ENCODE measurements around the gene PRPF31. TPM values are rescaled to one million over a fixed set of nuclear protein-coding genes. Genes with fewer than 3 reads are reported as not detected.
"Not testable (repeated sequence)": the region's sequence is repeated elsewhere in the genome, so short reads cannot be mapped to it uniquely, and the experiment has no call there.

PRPF31 gene
- total RNA-seq, 2 donors from 2014 or later, result 49.4 to 56.8 TPM

DNA sequence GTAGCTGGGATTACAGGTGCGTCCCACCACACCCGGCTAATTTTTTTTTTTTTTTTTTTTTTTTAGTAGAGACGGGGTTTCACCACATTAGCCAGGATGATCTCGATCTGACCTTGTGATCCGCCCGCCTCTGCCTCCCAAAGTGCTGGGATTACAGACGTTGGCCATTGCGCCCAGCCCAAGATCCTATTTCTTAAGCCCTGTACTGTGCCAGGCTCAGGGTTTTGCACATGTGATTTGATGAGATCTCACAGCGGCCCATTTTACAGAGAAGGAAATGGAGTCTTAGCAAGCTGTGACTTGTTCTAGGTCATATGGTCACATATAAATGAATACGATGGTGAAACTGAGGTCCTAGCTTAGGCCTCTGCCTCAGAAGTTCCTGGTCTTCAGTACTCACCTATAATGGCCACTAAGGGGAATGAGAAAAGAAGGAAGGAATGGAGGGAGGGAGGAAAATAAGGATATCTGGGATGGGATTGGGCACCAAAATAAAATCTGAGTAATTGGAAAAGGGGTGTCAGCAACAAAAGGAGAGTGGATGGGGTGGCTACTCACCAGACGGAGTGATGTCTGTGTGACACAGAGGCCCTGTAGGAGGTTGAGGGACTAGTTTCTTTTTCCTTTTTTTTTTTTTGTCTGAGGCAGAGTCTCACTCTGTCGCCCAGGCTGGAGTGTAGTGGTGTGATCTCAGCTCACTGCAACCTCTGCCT is 16.2 kb upstream of the PRPF31 start:
- no peak for DNase-seq
- no peak for ATAC-seq
- H3K9me3 ChIP-seq (ENCODE audit: control insufficient read depth, low read length, poor library complexity, severe bottlenecking), result no peaks in the 10 kb centered on the region
- H3K27me3 Mint-ChIP-seq, result peaks cover 1% of the 10 kb centered on the region
- H3K36me3 Mint-ChIP-seq (ENCODE audit: low read depth), result peaks cover 2% of the 10 kb centered on the region
- H3K4me3 Mint-ChIP-seq, result no peak overlapping the region
- no peak overlapping the region for H3K27ac Mint-ChIP-seq
- peaks cover 24% of the 10 kb centered on the region for H3K4me1 Mint-ChIP-seq

DNA sequence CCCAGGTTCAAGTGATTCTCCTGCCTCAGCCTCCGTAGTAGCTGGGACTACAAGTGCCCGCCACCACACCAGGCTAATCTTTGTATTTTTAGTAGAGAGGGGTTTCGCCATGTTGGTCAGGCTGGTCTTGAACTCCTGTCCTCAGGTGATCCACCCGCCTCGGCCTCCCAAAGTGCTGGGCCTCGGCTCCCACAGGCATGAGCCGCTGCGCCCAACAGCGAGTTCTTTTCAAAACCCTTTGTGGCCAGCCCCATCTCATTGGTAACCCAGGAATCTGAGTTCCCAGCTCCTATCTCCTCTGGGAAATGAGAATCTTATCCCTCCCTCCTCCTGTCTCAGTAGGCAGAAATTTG is 15.7 kb upstream of the PRPF31 start:
- not testable (repeated sequence) for H3K9me3 ChIP-seq (ENCODE audit: control insufficient read depth, low read length, poor library complexity, severe bottlenecking); ATAC-seq; H3K27me3 Mint-ChIP-seq; H3K36me3 Mint-ChIP-seq (ENCODE audit: low read depth); H3K27ac Mint-ChIP-seq; H3K4me3 Mint-ChIP-seq; DNase-seq
- H3K4me1 Mint-ChIP-seq, result peaks cover 24% of the 10 kb centered on the region

DNA sequence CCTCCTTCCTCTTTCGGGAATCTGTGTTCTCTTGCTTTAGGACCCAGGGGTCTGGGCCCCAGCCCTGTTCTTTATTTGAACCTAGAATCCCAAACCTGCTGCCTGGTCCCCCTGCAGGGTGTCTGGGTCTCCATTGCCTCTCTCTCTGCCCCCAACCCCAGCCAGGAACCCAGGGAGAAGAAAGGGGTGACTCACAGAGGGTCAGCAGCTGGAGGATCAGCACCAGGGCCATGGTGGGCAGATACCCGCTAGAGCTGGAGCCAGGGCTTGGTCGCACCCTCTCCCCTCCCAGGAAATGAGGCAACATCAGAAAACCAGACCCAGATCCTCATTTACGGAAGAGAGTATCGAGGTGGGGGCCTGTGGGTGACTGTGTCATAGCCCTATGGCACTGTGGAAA is 15.0 kb upstream of the PRPF31 start, which contains the start of gene OSCAR:
Gene OSCAR, minus strand, starts transcription at position 243 of the 400 bp plus-strand sequence. Its CDS starts 11 bp downstream, at position 232.
- ATAC-seq (no peak), DNase-seq (no peak)
- no peaks in the 10 kb centered on the region for H3K9me3 ChIP-seq (ENCODE audit: control insufficient read depth, low read length, poor library complexity, severe bottlenecking)
- H3K27ac Mint-ChIP-seq, result peak within 1 kb of the TSS; percentile 59
- H3K4me3 Mint-ChIP-seq, result peak within 1 kb of the TSS; percentile 72
- peaks cover 2% of the 10 kb centered on the region for H3K36me3 Mint-ChIP-seq (ENCODE audit: low read depth)
- H3K4me1 Mint-ChIP-seq, result peaks cover 26% of the 10 kb centered on the region
- no peaks in the 10 kb centered on the region for H3K27me3 Mint-ChIP-seq

DNA sequence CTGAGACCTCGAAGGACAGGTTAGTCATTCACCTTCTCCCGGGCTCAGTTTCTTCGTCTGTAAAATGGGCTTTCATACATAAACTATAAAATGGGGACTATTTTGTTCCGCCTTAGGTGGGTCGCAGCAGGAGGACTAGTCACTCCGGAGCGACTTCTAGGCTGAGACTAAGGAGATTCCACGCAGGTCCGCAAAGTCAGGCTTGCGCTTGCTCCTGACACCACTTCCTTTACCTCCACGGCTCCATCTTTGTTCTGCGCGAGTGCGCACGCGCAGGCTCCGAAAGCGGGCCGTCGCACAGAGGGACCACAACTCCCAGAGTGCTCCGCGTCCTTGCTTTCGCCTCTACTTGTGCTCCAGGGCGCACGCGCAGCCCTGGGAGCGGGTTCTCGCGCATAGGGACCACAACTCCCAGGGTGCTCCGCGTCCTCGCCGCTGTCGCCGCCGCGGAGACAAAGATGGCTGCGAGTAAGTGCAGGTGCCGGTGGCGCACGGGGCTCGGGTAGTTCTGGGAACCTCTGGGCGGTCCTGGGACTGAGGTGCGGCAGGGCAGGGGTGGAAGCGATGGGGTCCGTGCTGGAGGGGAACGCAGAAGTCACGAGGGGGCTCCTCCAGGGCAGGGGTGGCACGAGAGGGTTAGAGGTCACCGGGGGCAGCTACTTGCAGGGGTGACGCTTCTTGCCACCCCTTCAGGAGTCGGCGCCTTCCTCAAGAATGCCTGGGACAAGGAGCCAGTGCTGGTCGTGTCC is 13.0 kb upstream of the PRPF31 start, which contains the start of gene NDUFA3:
Gene NDUFA3, plus strand, starts transcription at position 435 of the 749 bp plus-strand sequence. Its CDS starts 24 bp downstream, at position 459.
- ATAC-seq (peak; percentile 100), DNase-seq (peak; percentile 95 to 98 (median 96))
- Mint-ChIP-seq H3K27ac (peak within 1 kb of the TSS; percentile 80), H3K4me1 (peaks cover 23% of the 10 kb centered on the region), H3K4me3 (peak within 1 kb of the TSS; percentile 99), H3K27me3 (no peaks in the 10 kb centered on the region), H3K36me3 (ENCODE audit: low read depth) (peaks cover 9% of the 10 kb centered on the region)
- no peaks in the 10 kb centered on the region for H3K9me3 ChIP-seq (ENCODE audit: control insufficient read depth, low read length, poor library complexity, severe bottlenecking)

DNA sequence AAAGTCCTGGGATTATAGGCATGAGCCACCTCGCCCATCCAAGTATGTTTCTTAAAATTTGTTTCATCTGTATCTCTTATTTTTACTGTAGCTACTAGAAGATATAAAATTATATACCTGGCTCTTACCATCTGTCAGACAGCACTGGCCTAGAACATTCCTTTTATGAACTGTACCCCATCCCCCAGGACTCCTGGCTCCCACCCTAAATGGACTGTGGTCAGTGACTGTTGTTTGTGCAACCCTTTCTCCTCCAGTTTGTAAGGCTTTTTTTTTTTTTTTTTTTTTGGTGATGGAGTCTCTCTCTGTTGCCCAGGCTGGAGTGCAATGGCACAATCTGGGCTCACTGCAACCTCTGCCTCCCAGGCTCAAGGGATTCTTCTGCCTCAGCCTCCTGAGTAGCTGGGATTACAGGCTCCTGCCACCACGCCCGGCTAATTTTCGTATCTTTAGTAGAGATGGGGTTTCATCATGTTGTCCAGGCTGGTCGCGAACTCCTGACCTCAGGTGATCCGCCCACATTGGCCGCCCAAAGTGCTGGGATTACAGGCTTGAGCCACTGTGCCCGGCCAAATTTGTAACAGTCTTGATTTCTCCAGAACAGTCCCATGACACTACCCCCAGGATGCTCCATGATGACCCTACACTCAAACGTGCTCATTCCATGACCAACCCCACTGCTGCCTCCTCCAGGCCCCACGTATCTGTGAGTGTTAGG is 10.4 kb upstream of the PRPF31 start:
- H3K27me3 Mint-ChIP-seq, result no peaks in the 10 kb centered on the region
- ATAC-seq, result no peak
- peaks cover 8% of the 10 kb centered on the region for H3K36me3 Mint-ChIP-seq (ENCODE audit: low read depth)
- no peak overlapping the region for H3K27ac Mint-ChIP-seq
- H3K4me3 Mint-ChIP-seq, result no peak overlapping the region
- no peaks in the 10 kb centered on the region for H3K9me3 ChIP-seq (ENCODE audit: control insufficient read depth, low read length, poor library complexity, severe bottlenecking)
- no peak for DNase-seq
- peaks cover 23% of the 10 kb centered on the region for H3K4me1 Mint-ChIP-seq

DNA sequence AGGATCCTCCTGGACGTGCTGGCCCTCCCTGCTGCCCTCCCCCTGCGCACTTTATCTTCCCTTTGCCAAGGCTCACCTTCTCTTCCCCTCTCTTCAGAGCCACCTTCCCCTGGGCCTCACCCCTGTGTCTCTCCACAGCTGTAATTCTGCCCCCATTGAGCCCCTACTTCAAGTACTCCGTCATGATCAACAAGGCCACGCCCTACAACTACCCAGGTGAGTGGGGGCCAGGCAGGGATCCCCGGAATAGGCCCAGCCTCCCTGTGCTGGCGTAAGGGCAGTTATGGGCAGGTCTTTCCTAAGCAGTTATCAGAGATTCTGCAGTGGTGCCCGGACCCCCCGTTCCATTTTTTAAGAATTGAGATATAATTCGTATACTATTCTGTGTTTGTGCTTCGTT is 9.8 kb upstream of the PRPF31 start:
- Mint-ChIP-seq H3K27ac (no peak overlapping the region), H3K36me3 (ENCODE audit: low read depth) (peaks cover 8% of the 10 kb centered on the region), H3K27me3 (no peaks in the 10 kb centered on the region)

DNA sequence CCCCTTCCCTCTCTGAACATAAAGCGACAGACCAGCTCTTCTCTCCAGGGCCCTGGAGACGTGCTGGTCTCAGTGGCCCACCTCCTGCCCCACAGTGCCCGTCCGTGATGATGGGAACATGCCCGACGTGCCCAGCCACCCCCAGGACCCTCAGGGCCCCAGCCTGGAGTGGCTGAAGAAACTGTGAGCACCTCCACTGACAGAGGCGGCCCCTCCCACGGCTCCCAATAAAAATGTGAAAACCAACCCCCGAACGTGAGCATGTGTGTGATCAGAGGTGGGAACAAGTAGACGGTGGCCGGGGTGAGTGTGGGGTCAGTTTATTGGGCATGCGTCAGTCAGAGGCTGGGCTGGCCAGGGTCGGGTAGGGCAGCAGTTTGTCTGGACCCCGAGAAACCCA is 8.8 kb upstream of the PRPF31 start:
- DNase-seq (no peak), ATAC-seq (no peak)
- H3K9me3 ChIP-seq (ENCODE audit: control insufficient read depth, low read length, poor library complexity, severe bottlenecking), result no peaks in the 10 kb centered on the region
- Mint-ChIP-seq H3K4me3 (no peak overlapping the region), H3K36me3 (ENCODE audit: low read depth) (peaks cover 8% of the 10 kb centered on the region), H3K4me1 (peaks cover 21% of the 10 kb centered on the region), H3K27ac (no peak overlapping the region), H3K27me3 (no peaks in the 10 kb centered on the region)

More for the DNA sequence above, 9.8 kb upstream of the PRPF31 start:
- Mint-ChIP-seq H3K4me3 (no peak overlapping the region), H3K4me1 (peaks cover 23% of the 10 kb centered on the region)
- no peak for DNase-seq
- ATAC-seq, result no peak
- no peaks in the 10 kb centered on the region for H3K9me3 ChIP-seq (ENCODE audit: control insufficient read depth, low read length, poor library complexity, severe bottlenecking)

DNA sequence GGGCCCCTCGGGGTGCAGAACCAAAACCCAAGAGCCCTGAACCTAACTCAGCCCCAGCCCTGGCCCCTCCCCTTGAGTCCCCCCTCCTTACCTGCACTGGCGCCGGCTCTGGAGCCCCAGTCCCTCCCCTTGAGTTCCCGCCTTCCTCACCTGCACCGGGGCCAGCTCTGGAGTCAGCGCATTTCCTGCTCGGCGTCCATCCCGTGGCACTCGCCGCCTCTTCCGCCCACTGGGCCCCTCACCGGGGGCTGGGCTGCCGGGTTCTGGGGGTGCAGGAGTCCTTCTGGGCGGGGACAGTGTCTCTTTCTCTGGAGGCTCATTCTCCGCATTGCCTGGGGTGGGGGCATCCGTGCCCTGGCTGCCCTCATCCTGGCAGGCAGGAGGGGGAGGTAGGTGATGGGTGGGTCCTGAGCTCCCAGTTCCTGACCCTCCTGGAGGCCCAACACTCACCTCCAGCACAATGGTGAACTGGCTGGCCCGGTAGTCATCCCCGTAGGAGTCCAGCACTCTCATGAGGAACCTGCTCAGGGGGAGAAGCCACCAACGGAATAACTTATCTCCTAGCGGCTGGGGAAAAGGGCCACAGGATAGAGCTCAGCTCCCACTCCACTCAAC is 7.6 kb upstream of the PRPF31 start:
- Mint-ChIP-seq H3K4me1 (peaks cover 15% of the 10 kb centered on the region), H3K27me3 (no peaks in the 10 kb centered on the region), H3K27ac (peak overlapping the region; percentile 66), H3K4me3 (peak overlapping the region; percentile 63), H3K36me3 (ENCODE audit: low read depth) (peaks cover 8% of the 10 kb centered on the region)
- DNase-seq (no peak), ATAC-seq (no peak)
- H3K9me3 ChIP-seq (ENCODE audit: control insufficient read depth, low read length, poor library complexity, severe bottlenecking), result no peaks in the 10 kb centered on the region

DNA sequence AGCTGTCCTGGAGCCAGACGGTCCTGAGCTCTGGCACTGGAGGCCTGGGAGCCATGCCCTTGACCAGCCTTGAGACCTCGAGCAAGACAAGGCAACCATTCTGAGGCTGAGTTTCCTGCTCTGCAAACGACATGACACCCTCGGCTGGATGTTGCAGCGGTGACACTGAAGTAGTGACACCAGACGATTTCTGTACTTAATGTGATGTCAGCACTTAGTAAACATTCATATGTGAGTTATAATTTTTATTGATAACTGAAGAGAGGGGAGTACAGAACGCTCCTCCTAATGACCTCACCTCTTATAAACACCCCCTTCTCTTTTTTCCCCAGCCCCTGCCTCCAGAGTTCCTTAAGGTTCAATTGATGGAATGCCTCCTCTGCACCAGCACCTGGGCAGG is 7.1 kb upstream of the PRPF31 start:
- no peak for DNase-seq
- peaks cover 10% of the 10 kb centered on the region for H3K4me1 Mint-ChIP-seq
- no peaks in the 10 kb centered on the region for H3K27me3 Mint-ChIP-seq
- ATAC-seq, result no peak
- H3K36me3 Mint-ChIP-seq (ENCODE audit: low read depth), result peaks cover 8% of the 10 kb centered on the region
- H3K9me3 ChIP-seq (ENCODE audit: control insufficient read depth, low read length, poor library complexity, severe bottlenecking), result no peaks in the 10 kb centered on the region
- H3K4me3 Mint-ChIP-seq, result no peak overlapping the region
- no peak overlapping the region for H3K27ac Mint-ChIP-seq

DNA sequence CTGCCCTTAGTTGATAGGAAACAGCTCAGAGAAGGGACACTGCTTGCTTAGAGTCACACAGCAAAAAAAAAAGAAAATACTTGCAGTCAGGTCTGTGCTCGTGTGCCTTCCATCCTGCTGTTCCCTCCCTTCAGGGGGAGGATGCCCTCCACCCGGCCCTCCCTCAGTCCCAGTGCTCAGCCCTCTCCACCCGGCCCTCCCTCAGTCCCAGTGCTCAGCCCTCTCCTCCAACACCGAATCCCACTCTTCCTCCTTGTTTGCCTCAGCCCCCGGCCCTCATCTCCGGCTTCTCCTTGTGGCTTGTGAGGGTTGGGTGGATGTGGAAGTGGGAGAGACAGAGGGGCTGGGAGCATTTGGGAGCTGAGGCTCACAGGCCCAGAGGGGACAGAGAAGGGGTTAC is 5.9 kb upstream of the PRPF31 start:
- DNase-seq (no peak), ATAC-seq (no peak)
- H3K4me3 Mint-ChIP-seq, result no peak overlapping the region
- no peaks in the 10 kb centered on the region for H3K9me3 ChIP-seq (ENCODE audit: control insufficient read depth, low read length, poor library complexity, severe bottlenecking)
- H3K27ac Mint-ChIP-seq, result no peak overlapping the region
- H3K4me1 Mint-ChIP-seq, result peaks cover 17% of the 10 kb centered on the region
- no peaks in the 10 kb centered on the region for H3K27me3 Mint-ChIP-seq
- H3K36me3 Mint-ChIP-seq (ENCODE audit: low read depth), result peaks cover 8% of the 10 kb centered on the region

DNA sequence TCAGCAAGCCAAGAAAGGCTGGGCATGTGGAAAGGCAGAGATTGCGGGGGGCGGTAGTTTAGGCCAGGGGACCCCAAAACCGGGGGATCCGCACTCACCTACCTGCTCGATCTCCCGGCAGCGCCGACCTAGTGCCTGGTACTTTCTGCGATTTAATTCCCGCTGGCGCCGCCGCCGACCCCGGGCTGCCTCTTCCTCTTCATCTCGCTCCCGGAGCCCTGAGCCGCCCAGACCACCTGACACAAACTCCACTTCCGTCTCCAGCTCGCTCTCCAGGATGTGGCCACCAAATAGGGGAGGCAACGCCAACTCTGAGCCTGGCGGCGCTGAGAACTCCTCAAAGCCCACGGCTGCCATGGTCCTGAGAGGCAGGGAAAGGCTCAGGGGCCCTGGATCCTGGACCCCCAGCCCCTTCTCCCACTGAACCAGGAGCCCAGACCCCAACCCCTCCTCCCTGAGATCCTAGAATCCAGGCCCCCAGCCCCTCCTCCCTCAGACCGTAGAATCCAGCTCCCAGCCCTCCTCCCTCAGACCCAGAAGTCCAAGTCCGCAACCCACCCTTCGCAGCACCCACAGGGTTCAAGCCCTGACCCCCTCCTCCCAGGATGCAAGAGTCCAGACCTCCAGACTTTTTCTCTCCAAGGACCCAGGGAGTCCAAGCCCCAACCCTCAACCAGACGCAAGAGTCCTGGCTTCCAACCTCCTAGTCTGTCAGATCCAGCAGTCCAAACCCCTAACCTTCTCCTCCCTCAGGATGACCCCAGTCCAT is 1.0 kb upstream of the PRPF31 start:
- H3K27ac Mint-ChIP-seq, result peak overlapping the region; percentile 96
- H3K4me1 Mint-ChIP-seq, result peaks cover 27% of the 10 kb centered on the region
- H3K36me3 Mint-ChIP-seq (ENCODE audit: low read depth), result peaks cover 4% of the 10 kb centered on the region
- DNase-seq (peak in 2 of 3 donors; percentile 30 to 40), ATAC-seq (peak; percentile 24)
- peak overlapping the region; percentile 97 for H3K4me3 Mint-ChIP-seq
- H3K27me3 Mint-ChIP-seq, result no peaks in the 10 kb centered on the region
- no peaks in the 10 kb centered on the region for H3K9me3 ChIP-seq (ENCODE audit: control insufficient read depth, low read length, poor library complexity, severe bottlenecking)

DNA sequence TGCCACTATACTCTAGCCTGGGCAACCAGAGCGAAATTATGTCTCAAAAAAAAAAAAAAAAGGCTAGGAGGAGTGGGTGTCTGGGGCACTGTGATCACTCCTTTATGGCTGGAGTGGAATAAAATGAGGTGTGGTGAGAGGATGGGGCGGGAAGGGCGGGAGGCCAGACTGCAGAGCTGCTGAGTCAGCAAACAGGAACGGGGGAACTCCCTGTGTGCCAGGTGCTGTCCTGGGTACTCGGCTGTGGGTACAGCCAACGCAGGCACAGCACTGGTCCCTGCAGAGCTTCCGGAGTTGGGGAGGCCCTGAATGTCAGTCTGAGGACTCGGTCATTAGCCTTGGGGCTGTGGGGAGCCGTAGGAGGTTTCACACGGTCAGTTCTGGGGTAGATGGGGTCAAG is 5.7 kb downstream of the PRPF31 start:
- ATAC-seq, result no peak
- no peaks in the 10 kb centered on the region for H3K9me3 ChIP-seq (ENCODE audit: control insufficient read depth, low read length, poor library complexity, severe bottlenecking)
- no peaks in the 10 kb centered on the region for H3K27me3 Mint-ChIP-seq
- peaks cover 4% of the 10 kb centered on the region for H3K36me3 Mint-ChIP-seq (ENCODE audit: low read depth)
- peaks cover 10% of the 10 kb centered on the region for H3K4me1 Mint-ChIP-seq
- H3K27ac Mint-ChIP-seq, result no peak overlapping the region
- DNase-seq, result no peak
- no peak overlapping the region for H3K4me3 Mint-ChIP-seq
